ENCODE results near the gene ZSCAN20.

GRCh38 chr1:33497410-33497809 is 25.0 kb downstream of the ZSCAN20 start:
- TF ChIP-seq, protein P1, sequence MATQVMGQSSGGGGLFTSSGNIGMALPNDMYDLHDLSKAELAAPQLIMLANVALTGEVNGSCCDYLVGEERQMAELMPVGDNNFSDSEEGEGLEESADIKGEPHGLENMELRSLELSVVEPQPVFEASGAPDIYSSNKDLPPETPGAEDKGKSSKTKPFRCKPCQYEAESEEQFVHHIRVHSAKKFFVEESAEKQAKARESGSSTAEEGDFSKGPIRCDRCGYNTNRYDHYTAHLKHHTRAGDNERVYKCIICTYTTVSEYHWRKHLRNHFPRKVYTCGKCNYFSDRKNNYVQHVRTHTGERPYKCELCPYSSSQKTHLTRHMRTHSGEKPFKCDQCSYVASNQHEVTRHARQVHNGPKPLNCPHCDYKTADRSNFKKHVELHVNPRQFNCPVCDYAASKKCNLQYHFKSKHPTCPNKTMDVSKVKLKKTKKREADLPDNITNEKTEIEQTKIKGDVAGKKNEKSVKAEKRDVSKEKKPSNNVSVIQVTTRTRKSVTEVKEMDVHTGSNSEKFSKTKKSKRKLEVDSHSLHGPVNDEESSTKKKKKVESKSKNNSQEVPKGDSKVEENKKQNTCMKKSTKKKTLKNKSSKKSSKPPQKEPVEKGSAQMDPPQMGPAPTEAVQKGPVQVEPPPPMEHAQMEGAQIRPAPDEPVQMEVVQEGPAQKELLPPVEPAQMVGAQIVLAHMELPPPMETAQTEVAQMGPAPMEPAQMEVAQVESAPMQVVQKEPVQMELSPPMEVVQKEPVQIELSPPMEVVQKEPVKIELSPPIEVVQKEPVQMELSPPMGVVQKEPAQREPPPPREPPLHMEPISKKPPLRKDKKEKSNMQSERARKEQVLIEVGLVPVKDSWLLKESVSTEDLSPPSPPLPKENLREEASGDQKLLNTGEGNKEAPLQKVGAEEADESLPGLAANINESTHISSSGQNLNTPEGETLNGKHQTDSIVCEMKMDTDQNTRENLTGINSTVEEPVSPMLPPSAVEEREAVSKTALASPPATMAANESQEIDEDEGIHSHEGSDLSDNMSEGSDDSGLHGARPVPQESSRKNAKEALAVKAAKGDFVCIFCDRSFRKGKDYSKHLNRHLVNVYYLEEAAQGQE (IDR thresholded peaks at IDR 0.05; ENCODE audit: borderline replicate concordance), result no peak
- TF ChIP-seq TAF1 (IDR thresholded peaks at IDR 0.05; ENCODE audit: low read depth) (no peak), POLR2AphosphoS5 (IDR thresholded peaks at IDR 0.05) (no peak), MXI1 (conservative IDR thresholded peaks at IDR 0.05; ENCODE audit: poor library complexity, severe bottlenecking) (no peak)
- TF ChIP-seq, protein P2, sequence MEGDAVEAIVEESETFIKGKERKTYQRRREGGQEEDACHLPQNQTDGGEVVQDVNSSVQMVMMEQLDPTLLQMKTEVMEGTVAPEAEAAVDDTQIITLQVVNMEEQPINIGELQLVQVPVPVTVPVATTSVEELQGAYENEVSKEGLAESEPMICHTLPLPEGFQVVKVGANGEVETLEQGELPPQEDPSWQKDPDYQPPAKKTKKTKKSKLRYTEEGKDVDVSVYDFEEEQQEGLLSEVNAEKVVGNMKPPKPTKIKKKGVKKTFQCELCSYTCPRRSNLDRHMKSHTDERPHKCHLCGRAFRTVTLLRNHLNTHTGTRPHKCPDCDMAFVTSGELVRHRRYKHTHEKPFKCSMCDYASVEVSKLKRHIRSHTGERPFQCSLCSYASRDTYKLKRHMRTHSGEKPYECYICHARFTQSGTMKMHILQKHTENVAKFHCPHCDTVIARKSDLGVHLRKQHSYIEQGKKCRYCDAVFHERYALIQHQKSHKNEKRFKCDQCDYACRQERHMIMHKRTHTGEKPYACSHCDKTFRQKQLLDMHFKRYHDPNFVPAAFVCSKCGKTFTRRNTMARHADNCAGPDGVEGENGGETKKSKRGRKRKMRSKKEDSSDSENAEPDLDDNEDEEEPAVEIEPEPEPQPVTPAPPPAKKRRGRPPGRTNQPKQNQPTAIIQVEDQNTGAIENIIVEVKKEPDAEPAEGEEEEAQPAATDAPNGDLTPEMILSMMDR (IDR thresholded peaks at IDR 0.05; ENCODE audit: poor library complexity, severe bottlenecking), result no peak

Measured in neural cell (in vitro differentiated cells).